Amniotic epithelial cell (primary cell): ENCODE data around the gene RTBDN.
A peak's percentile ranks its signal among the peaks of the same experiment; 100 is the strongest.
"Not testable (repeated sequence)": the region's sequence is repeated elsewhere in the genome, so short reads cannot be mapped to it uniquely, and the experiment has no call there.

Experiments used
- DNase-seq: peaks from one replicate; pipeline ENCODE4 v3.0.0-alpha.2; 2010; ENCODE audit warnings: low read depth

Gene RTBDN

DNA sequence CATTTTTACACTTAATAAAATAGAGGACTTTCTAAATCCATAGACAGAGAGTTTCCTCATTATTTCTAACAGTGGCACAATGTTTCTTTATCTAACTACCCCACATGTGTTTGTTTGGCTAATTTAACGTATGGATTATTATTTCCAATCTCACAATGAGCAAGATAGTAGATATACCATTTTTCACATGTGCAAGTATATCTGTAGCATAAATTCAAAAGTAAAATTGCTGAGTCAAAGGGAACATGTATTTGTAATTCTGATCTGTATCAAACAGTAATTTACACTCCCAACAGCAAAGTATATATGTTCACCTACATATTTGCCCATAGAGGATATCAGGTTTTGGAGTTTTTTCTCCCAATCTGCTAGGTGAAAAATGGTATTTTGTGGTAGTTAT is 22.3 kb upstream of the RTBDN start:
- DNase-seq, result no peak

DNA sequence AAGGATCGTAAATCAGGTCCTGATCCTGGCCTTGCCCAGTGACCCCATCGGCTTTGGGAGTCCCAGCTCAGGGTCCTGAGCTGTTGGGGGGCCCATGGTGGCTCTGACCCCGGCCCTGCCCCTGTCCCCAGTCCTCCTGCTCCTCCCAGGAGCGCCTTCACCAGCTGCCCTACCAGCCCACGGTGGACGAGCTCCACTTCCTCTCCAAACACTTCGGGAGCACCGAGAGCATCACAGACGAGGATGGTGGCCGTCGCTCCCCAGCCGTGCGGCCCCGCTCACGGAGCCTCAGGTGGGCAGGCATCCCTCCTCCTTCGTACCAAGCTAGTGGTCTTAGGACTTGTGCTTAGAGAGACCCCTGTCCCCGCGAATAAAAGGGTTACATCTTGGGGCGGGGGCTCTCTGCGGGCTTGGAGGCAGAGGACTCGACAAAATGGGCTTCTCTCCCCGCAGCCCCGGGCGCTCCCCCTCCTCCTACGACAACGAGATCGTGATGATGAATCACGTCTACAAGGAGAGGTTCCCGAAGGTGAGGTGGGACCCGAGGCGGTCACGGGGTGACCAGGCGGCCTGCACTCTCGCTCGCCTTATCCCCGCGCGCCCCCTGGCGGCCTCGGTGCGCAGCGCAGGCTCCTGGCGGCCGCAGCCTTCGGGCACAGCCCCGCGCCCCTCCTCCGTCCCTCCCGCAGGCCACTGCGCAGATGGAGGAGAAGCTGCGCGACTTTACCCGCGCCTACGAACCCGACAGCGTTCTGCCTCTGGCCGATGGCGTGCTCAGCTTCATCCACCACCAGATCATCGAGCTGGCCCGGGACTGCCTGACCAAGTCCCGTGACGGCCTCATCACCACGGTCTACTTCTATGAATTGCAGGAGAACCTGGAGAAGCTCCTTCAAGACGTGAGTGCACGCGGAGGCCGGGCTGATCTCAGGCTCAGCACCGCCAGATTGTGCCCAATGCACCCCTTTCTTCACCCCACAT is 13.1 kb upstream of the RTBDN start:
- peak; percentile 65 for DNase-seq

DNA sequence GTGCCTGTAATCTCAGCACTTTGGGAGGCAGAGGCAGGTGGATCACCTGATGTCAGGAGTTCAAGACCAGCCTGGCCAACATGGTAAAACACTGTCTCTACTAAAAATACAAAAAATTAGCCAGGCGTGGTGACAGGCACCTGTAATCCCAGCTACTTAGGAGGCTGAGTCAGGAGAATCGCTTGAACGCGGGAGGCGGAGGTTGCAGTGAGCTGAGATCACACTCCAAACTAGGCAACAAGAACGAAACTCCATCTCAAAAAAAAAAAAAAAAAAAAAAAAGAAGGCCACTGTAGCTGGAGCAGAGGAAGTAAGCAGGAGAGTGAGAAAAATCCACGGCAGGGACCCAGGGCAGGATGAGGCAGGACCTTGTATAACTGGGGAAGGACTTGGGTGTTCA is 12.2 kb upstream of the RTBDN start:
- DNase-seq, result not testable (repeated sequence)

DNA sequence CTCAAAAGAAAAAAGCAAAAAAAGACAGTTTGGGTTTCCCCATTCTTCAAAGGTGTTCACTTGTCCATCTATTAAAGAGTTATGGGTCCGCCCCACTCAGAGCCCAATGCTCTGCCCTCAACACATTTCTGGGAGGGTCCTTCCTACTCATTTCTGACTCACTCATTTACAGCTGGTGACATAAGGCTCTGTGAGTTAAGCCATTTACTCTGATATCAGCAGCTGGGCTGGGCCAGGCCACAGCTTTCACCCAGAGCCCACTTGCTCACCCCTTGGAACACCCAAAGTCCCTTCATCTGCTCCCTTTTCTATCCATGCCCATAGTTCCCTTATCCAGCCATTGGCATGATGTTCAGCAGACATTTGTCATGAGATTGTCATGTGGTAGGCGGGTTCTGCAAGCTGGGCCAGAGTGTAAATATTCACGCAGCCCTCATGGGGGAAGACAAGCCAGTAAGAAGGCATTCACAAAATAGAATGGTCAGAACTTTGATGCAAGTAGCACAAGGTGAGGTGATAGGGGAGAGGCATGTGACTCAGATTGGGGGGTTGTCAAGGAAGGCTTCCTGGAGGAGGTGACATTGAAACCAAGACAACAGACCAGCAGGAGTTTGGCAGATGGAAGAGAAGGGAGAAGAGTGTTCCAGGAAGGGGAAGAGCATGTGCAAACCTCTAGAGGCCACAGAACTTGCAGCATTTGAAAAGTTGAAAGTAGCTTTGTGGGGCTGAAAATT is 9.8 kb upstream of the RTBDN start:
- no peak for DNase-seq

DNA sequence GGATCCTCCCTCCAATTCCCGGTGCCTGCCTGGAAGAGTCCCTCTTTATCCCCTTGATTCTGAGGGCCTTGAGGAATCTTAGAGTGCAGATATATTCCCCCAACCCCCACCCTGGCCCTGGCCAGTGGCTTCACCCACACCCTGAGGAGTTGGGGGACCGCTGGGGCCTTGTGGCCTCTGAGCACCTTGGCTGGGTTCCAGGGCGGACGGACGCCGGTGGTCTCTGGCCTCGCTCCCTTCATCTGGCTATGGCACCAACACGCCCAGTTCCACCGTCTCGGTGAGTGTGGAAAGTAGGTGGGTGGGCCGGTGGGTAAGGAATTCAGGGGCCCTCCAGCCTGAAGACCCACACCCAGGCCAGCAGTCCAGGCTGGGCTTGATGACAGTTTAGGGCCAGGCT is 8.9 kb upstream of the RTBDN start:
- no peak for DNase-seq

DNA sequence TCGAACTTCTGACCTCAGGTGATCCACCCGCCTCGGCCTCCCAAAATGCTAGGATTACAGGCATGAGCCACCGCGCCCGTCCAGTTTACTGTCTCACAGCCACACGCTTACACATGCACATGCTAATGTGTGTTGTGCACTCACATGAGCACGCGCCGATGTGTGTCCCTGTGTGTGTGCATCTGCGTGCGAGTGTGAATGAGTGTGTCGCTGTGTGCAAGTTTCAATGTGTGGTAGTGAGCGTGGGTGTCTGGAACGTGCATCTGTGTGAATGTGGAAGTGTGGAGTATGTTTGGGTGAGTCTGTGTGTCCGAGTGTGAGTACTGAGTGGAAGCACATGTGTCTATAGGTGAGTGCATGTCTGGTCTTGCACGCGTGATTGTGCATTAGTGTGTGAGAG is 8.1 kb upstream of the RTBDN start:
- no peak for DNase-seq

DNA sequence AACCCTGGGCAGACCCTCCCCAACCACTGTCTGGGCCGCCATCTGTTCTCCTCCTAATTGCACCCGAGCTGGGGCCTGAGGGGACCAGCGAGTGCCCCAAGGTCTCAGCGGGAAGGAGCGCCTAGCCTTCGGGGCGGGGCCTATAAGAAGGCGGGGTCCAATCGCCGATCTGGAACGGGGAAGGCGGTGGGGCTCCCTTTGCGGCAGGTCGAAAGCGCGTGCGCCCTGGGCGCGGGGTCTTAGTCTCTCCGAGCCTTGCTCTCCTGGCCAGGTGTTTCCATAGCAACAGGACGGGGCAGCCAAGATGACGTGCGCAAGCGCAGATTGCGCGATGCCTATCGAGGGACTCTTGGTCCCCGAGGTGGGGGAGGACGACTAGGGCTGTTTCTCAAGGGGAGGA is 6.7 kb upstream of the RTBDN start:
- DNase-seq, result peak; percentile 27

DNA sequence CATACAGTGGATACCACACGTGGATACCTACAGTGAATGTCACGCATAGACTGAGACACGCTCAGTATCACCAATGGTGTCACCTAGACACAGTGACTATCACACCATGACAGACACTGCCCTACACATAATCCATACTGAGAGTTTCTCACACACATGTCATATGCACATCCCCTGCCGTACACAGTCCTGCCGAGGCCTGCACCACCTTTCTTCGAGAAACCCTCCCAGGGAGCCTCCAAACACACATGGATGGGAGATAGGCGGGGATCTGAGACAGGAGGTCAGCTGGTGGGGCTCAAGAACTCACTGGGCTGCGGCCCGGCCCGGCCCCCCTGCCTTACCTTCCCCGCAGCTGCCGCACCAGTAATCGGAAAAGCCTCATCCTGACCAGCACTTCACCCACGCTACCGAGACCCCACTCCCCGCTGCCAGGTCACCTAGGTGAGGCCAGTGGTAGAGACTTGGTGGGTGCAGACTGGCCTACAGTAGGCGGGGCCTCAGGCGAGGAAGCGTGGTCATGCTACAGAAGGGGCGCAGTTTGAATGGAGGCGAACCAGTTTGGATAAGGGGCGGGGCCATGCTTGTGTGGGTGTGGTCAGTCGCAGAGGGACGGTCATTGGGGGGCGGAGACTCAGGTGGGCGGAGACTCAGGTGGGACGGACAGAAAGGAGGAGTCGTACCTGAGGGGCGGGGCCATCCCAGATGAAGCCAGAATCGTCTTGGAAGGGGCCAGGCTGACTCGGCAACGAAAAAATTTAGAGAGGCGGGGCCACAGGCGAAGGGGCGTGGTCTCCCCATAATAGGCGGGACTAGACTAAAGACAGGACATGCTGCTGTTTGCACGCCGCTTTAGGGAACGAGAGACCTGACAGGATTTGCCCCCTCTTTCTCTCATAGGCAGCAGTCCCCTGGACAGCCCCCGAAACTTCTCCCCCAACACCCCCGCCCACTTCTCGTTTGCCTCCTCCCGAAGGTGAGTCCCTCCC is 6.0 kb upstream of the RTBDN start:
- peak; percentile 64 for DNase-seq

DNA sequence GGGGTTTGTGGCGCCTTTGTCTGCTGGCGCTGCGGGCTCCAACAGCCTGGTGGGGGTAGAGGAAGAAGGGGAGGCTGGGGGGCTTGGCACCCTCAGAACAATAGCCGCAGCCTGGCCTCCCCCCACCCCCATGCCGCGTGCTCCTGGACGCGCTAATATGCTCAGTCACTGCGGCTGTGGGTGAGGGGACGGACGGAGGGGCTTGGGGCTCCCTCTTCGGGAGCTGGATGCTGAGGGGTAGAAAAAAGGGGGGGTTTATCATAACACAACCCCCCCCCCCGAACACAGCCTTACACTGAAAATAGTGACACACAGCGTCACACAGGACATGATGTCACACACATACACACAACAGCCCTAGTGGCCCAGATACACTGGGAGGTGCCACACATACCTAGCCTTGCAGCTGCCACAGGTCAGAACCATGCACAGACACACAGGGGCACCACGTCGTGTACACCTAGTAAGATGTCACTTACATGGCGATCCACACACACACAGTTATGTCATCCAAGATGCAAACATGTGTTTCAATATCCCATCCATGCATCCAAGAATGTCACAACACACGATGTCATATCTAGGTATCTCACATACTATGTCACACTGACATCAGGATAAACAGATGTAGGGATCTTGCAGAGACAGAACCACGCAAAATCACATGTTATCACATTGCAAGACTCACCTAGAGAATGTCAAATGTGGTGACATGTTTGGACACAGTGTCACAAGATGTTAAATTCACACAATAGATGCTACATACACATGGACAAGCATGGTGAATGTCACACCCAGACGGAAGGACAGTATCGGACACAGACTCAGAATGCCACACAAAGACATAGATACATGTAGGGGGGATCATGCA is 4.7 kb upstream of the RTBDN start:
- DNase-seq, result no peak

DNA sequence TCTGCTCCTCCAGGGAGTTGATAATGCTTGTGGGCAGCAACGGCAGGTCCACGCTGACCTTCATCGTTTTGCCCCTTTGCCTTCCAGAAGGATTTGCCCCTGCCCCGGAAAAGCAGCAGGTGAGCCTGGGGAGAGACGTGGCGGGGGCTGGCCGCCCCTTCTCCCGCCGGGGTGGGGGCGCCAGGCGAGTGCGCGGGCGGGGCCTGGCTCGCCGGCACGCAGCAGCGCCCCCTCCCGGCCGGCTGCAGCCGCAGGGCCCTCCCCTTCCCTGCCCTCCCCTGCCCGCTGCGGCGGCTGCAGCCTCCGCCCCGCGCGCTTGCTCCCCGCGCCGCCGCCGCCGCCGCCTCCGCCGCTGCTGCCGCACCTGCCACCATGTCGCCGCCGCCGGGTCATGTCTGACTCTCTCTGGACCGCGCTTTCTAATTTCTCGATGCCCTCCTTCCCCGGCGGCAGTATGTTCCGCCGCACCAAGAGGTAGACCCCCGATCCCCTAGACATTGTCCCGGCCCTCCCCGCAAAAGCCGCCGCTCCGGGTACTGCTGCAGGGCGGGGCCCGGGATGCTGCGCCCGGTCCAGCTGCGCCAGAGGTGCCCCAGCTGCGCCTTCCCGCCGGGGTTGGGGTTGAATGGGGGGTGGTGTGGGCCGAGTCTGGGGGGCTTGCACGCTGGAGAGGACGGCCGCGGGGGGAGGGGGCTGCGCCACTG is 4.0 kb upstream of the RTBDN start, which contains the start of gene MAST1:
Gene MAST1 (plus strand): TSS at position 334 of the 704 bp plus-strand sequence. CDS start 58 bp downstream, at position 392.
- DNase-seq, result no peak

DNA sequence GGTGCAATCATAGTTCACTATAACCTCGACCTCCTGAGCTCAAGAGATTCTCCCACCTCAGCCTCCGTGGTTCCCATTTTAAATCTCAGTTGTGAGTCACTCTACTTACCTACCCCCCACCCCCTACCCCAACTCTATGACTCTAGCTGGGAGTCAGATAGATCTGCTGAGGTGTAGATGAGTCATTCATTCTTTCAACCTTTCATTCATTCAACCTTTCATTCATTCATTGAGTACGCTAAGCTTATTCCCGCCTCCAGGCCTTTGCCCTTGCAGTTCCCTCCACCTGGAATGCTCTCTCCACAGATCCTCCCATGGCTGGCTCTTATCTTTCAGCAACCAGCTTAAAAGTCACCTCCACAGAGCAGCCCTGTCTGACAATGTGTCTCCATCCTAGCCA is 2.8 kb upstream of the RTBDN start:
- no peak for DNase-seq

DNA sequence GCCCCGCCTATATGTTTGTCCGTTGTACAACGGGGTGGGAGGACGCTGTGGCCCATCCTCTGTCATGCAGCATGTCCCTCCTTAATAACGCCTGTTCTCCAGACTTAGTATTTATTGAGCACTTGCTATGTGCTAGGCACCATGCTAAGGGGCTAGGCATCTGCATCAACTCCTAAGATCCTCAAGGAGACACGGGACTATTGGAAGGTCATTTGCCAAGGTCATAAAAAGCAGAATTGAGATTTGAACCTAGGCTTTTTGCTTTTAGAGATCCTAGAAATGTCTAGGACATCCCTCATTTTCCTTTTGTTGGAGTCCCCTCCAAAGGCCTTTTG is 2.1 kb upstream of the RTBDN start:
- DNase-seq, result no peak

DNA sequence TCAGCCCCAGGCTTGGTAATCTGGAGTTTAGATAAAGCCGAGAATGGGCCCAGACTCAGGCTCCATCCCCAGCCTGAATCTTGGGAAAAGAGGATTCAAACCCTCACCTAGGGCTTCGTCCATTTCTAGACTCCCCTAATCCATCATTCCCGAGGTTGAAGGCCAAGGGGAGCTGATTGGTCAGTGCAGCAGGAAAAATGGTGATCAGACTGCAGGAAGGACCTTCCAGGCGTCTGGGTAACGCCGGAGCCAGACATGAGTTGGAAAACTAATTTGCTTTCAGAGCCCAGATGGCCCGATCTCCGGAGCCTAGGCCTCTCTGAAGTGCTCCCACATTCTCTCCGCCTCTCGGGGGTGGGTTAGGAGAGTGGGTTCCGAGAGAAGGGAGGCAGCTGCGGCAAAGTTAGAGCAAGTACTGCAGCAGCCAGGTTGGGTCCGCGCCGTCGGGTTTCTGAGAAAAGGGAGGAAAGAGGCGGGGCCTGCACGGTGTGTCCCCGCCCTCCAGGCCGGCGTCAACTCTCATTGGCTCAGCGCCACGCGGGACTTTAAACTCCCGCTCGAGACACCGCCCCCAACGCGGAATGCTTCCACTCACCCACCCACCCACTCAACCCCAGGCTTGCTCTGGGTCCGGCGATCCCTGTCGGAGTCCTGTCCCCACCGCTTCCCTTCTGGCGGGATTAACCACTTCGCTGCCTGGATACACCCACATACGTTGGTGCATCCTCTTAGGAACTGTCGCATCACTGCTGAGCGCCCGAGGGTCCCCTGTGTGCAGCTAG is 788 bp upstream of the RTBDN start:
- DNase-seq, result no peak

DNA sequence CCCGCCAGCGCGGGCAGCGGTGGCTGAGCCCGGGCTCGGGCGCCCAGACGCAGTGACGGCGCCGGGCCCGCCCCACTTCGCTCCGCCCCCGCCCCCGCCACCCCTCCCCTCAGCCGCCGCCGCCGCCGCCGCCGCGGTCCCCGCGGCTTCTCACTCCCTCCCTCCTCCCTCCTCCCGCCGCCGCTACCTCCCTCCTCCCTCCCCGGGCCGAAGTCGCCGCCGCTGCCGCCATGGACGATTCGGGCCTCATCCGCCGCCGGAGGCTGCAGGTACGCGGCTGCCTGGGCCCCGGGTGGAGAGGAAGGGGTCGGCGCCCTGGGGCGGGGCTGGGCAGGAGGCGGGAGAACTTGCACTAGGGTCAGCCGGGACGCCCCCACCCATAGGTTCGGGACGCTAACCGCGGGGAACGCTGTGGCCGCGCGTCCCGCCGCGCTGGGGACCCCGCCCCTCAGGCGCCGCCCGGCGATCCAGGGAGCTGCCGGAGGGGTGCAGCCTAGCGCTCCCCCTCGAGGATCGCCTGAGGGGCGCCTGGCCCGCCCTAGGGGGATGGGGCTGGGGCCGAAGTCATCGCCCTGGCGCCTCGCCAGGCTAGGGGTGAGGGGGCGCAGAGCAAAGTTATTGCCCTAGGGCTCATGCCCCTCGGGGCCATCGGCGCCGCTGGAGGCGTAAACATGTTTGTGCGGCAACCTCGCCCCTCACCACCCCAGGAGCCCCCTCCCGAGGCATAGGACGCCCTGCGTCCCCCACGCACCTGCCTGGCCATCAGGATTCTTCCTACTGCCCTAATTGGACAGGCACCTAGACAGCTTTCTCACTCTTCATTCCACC is 427 bp downstream of the RTBDN start:
- DNase-seq, result no peak

DNA sequence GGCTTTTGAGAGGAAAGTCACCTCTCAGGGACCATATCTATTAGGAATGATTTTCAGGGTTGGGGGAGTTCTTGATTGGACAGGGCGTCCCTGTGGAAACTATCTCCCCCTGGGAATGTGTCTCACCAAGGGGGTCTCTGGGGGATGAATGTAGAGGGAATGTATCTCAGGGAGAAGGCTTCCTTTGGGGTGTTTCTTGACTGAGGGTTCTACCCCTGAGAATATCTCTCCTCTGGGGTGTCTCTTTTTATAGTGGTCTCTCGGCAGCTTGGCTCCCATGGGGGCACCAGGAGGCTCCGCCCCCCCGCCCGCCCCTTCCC is 1.0 kb downstream of the RTBDN start:
- no peak for DNase-seq

DNA sequence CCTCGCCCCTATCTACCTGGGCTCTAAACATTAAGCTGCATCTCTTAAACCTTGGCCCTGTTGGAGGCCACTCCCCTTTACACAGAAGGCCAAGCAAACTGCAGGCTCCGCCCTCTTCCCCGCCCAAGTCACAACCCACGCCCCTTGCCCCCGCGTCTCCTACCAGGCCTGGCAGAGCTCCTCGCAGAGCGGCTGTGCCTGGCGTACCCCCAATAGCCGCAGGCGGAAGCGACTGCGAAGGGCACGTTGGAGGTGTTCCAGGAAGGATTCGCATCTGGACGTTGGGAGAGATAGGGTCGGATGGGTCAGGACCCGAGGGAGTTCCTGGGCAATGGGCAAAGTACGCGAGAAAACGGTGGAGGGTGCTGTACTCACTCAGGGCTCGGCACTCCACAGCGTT is 5.9 kb downstream of the RTBDN start:
- no peak for DNase-seq

DNA sequence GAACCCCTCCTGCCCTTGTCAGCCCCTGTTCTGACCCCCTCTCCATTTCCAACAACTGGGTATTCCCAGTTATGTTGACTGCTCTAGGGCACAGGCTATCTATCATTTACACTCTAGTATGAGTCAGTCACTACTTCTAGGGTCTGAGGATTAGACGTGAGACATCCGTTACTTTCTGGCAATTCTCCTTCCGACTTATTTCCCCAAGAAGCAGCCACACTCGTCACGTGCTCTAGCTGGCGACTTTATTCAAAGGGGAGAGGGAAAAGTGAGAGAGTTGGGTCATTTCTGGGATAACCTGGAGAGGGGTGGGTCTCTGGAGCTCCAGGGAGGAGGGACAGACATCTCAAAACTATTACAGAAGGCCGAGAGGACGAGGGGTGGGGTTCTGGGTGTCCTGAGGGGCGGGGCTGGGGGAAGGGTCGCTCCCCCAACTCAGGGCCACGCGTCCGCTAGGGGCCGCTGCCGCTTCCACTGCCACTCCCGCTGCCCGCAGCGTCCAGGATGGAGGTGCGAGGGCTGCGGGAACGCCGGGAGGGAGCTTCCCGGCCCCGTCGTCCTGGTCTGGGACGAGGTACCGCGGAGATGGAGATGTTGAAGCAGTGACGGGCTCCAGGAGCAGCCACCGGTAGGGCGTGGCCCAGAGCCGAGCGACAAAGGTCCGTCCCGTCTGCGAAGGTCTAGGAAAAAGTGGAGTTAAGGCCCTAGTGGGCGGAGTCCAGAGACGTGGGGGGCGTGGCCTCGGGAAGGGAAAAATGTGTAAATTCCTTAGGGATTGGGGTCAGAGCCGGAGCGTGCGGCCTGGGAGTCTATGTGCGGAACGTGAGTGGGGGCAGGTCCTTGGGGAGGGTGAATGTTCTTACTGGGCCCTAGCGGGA is 8.9 kb downstream of the RTBDN start:
- peak; percentile 47 for DNase-seq

DNA sequence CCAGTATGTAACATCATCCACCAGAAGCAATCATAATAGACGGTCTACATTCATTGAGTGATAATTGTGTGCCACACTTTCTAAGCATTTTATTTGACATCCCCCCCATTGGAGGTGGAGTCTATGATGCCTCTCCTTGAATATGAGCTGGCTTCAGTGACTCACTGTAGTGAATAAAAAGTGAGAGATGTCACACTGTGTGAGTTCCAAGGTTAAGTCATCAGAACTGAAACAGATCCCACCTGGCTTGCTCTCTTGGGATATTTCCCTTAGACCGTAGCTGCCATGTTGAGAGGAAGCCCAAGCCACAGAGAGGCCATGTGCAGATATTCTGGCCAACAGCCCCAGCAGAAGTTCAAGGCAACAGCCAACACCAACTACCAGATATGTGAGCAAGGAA is 12.6 kb downstream of the RTBDN start:
- DNase-seq, result no peak
